ENCODE results near the gene MTCH2.

- no peak for TF ChIP-seq CTCF (IDR thresholded peaks at IDR 0.05)
- TF ChIP-seq POLR2A (IDR thresholded peaks at IDR 0.05): no peak
These were observed 24.9 kb downstream of the MTCH2 start for GRCh38 chr11:47617417-47617809.

All from uterus (tissue), 2 donors.